GM13976 (cell line): ENCODE results near the gene THOC2.

ENCODE experiments used
- DNase-seq: peaks from one replicate; pipeline ENCODE4 v3.0.0; 2012; ENCODE audit warnings: low spot score
- in situ Hi-C: fragments of 300-500 bp; cut with MboI; formaldehyde crosslinking; loops from one replicate; pipeline ENCODE4 v1.12.0; 2022; ENCODE audit warnings: low sequenced_read_pairs, mixed read lengths, inconsistent platforms; ENCODE audit not compliant: unreplicated experiment
- TF ChIP-seq, protein P1 (sequence below): IDR thresholded peaks from 2 replicates; pipeline ENCODE4 v1.5.1; 2012; ENCODE audit warnings: borderline replicate concordance, mild to moderate bottlenecking; ENCODE audit not compliant: insufficient read depth; ENCODE audit errors: extremely low read depth, missing control alignments, control extremely low read depth

Gene THOC2

DNA sequence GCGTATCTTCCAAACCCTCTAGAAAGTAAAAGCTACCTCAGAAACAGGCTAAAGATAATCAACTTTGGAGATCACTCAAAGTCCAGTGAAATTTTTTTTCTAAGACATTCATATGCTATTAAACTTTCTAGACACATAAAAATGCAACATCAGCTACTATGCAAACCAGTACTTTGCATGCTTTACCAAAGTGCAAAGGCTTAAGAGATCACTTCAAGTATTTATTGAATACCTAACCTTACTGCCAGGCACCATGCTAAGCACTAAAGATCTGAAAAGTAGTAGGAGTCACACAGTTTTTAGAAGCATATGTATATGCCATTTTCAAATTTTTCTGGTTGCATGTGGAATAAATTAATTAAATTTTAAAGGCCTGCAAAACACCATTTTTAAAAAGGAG is 115.8 kb downstream of the THOC2 start:
- in situ Hi-C loops, result no loop called here
- DNase-seq, result no peak
- TF ChIP-seq, protein P1, sequence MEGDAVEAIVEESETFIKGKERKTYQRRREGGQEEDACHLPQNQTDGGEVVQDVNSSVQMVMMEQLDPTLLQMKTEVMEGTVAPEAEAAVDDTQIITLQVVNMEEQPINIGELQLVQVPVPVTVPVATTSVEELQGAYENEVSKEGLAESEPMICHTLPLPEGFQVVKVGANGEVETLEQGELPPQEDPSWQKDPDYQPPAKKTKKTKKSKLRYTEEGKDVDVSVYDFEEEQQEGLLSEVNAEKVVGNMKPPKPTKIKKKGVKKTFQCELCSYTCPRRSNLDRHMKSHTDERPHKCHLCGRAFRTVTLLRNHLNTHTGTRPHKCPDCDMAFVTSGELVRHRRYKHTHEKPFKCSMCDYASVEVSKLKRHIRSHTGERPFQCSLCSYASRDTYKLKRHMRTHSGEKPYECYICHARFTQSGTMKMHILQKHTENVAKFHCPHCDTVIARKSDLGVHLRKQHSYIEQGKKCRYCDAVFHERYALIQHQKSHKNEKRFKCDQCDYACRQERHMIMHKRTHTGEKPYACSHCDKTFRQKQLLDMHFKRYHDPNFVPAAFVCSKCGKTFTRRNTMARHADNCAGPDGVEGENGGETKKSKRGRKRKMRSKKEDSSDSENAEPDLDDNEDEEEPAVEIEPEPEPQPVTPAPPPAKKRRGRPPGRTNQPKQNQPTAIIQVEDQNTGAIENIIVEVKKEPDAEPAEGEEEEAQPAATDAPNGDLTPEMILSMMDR, result no peak

DNA sequence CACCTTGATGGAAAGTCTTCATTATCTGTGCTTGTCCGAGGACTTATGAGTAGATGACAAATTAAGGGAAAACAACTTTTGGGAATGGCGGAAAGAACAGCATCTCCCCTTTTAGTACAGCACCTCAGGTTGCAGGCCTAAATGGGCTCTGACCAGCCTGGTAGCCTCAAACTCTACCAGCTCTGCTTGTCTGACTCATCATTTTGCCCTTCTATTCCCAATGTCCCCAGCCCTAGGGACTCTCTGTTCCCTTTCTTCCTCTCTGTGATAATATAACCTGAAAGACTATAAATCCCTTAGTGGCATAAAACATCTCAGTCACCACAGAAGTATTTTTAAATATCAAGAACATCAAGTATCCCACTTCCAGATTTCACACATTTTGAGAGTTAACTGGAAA is 121.9 kb downstream of the THOC2 start:
- no peak for DNase-seq
- TF ChIP-seq, protein P1, result no peak
- in situ Hi-C loops, result no loop called here

DNA sequence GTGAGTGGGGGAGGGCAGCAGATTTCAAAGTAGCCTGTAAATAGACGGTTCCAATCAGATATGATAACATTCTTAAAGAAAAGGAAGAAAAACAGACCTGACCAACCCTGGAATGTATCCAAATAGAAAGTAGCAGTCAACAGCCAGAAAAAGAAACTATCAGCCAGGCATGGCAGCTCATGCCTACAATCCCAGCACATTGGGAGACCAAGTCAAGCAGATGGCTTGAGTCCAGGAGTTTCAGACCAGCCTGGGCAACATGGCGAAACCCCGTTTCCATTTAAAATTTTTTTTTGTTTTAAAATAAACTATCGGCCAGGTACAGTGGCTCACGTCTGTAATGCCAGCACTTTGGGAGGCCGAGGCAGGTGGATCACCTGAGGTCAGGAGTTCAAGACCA is 125.0 kb downstream of the THOC2 start:
- in situ Hi-C loops, result no loop called here
- TF ChIP-seq, protein P1, result no peak
- no peak for DNase-seq

DNA sequence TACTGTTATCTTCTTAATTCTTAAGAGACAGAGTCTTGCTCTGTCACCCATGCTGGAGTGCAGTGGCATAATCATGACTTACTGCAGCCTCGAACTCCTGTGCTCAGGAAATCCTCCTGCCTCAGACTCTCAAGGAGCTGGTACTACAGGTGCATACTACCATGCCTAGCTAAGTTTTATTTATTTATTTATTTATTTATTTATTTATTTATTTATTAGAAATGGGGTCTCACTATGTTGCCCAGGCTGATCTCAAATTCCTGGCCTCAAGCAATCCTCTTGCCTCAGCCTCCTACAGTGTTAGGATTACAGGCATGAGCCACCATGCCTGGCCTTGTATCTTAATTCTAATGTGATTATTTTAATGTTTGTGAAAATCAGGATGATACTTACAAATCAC is 125.6 kb downstream of the THOC2 start:
- in situ Hi-C loops, result no loop called here
- no peak for DNase-seq
- TF ChIP-seq, protein P1, result no peak

DNA sequence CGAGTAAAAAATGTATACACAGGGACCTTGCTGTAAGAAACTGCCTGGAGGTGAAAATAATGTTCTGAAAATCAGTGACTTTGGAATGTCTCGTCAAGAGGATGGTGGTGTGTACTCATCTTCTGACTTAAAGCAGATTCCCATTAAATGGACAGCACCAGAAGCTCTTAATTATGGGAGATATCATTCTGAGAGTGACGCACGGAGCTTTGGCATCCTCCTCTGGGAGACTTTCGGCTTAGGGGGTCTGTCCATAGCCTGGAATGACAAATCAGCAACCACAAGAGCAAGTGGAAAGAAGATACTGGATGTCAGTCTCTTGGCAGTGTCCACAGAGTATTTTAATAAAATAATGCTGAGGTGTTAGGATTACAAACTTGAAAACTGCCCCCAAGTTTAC is 129.4 kb downstream of the THOC2 start:
- TF ChIP-seq, protein P1, result no peak
- DNase-seq, result no peak
- in situ Hi-C loops, result no loop called here

DNA sequence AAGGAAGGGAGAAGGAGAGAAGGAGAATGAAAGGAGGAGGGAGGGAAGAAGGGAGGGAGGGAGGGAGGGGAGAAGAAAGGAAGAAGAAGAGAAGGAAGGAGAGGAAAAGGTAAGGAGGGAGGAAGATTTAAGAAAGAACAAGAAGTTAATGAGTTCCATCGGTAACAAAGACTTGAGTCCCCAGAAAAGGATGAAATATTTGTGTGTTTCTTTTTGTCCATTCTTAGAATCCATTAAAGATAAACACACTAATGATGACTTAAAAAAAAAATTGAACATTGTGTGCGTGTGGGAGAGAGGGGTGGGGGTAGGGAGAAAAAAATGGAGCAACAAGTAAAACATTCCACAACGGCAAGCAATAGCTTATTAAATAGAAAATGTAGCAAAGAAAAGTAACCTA is 131.4 kb downstream of the THOC2 start:
- in situ Hi-C loops, result no loop called here
- DNase-seq, result no peak
- TF ChIP-seq, protein P1, result no peak

DNA sequence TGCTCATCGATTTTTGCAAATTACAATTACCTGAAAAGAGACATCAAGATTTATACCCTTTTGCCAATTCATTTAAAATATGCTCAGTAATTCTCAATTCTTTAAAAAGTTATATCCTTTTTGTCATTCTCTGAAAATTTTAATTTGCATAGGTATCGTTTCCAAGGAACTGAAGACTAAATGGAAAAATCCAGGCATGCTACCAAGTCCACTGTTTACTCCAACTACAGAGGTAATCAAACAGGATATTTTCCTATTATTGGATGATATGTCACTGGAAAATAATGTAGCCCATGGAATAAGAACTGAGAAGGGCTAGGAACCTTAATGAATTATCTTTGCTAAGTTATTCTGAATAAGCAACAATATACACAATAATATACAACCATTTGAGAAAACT is 132.7 kb downstream of the THOC2 start:
- no peak for DNase-seq
- TF ChIP-seq, protein P1, result no peak
- in situ Hi-C loops, result no loop called here
